ENCODE results near the gene SSTR5. TPM values are rescaled to one million over a fixed set of nuclear protein-coding genes. Genes with fewer than 3 reads are reported as not detected.

SSTR5 gene
- total and polyA plus RNA-seq, 12 donors = 0.17 to 14.4 (median 2.5) TPM; not detected in 2

GRCh38 chr16:1070084-1070863, 2.3 kb upstream of the SSTR5 start:
- H3K9me3 ChIP-seq (replicated peaks in 1 of 3) = no peaks in the 10 kb centered on the region
- H3K4me1 ChIP-seq (replicated peaks in 1 of 2) = no peaks in the 10 kb centered on the region
- no peak overlapping the region for H3K27ac ChIP-seq
- DNase-seq = no peak
- intact Hi-C loops (cut with DNase I) = no loop called here
- H3K27me3 ChIP-seq = peaks cover 26% of the 10 kb centered on the region
- TF ChIP-seq, protein P1, sequence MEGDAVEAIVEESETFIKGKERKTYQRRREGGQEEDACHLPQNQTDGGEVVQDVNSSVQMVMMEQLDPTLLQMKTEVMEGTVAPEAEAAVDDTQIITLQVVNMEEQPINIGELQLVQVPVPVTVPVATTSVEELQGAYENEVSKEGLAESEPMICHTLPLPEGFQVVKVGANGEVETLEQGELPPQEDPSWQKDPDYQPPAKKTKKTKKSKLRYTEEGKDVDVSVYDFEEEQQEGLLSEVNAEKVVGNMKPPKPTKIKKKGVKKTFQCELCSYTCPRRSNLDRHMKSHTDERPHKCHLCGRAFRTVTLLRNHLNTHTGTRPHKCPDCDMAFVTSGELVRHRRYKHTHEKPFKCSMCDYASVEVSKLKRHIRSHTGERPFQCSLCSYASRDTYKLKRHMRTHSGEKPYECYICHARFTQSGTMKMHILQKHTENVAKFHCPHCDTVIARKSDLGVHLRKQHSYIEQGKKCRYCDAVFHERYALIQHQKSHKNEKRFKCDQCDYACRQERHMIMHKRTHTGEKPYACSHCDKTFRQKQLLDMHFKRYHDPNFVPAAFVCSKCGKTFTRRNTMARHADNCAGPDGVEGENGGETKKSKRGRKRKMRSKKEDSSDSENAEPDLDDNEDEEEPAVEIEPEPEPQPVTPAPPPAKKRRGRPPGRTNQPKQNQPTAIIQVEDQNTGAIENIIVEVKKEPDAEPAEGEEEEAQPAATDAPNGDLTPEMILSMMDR (IDR thresholded peaks at IDR 0.05) = no peak
- no peak for TF ChIP-seq POLR2A (IDR thresholded peaks at IDR 0.05)
- no peak overlapping the region for H3K4me3 ChIP-seq
- 29 to 46% (median 35%) methylated on average over 7 to 32 of the region's 32 CpGs for WGBS, 4 donors
- no peaks in the 10 kb centered on the region for H3K36me3 ChIP-seq (replicated peaks in 1 of 2)

DNA sequence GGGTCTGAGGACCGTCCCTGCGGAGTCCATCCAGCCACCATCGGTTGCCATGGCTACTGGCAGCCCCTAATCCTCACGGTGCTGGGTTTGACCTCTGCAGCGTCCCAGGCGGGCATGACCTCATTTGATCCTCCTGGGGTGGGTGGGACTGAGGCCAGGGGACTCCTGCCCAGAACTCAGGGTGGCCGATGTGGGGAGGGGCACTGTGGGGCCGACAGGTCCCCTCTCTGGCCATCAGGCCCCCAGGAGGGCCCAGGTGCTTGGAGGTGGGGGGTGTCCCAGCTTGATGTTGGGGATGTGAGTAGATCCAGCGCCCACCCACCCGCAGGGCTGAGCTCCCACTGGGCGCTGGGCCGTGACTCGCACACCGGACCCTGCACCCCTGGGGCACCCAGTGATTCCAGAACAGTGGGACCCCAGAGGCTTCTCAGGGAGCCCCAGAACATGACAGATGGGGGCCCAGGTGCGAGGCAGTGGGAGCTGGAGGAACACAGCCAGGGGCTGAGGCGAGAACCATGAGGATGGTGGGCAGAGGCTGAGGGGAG, 1.6 kb upstream of the SSTR5 start:
- peaks cover 26% of the 10 kb centered on the region for H3K27me3 ChIP-seq
- H3K27ac ChIP-seq = no peak overlapping the region
- no peak overlapping the region for H3K4me3 ChIP-seq
- DNase-seq = no peak
- no peaks in the 10 kb centered on the region for H3K36me3 ChIP-seq (replicated peaks in 1 of 2)
- no peaks in the 10 kb centered on the region for H3K4me1 ChIP-seq (replicated peaks in 1 of 2)
- intact Hi-C loops (cut with DNase I) = no loop called here
- no peak for TF ChIP-seq POLR2A (IDR thresholded peaks at IDR 0.05)
- TF ChIP-seq, protein P1 (IDR thresholded peaks at IDR 0.05) = no peak
- no peaks in the 10 kb centered on the region for H3K9me3 ChIP-seq (replicated peaks in 1 of 3)
- 23 to 35% (median 32%) methylated on average over 5 to 16 of the region's 16 CpGs for WGBS, 4 donors

GRCh38 chr16:1071561-1072225, 854 bp upstream of the SSTR5 start:
- Histone ChIP-seq H3K36me3 (replicated peaks in 1 of 2) (no peaks in the 10 kb centered on the region), H3K4me3 (no peak overlapping the region), H3K27me3 (peaks cover 26% of the 10 kb centered on the region), H3K4me1 (replicated peaks in 1 of 2) (peaks cover 0 to 3% of the 10 kb centered on the region in 2 donors), H3K9me3 (replicated peaks in 1 of 3) (no peaks in the 10 kb centered on the region), H3K27ac (no peak overlapping the region)
- no peak for DNase-seq
- intact Hi-C loops (cut with DNase I) = no loop called here
- TF ChIP-seq, protein P1 (IDR thresholded peaks at IDR 0.05) = no peak
- no peak for TF ChIP-seq POLR2A (IDR thresholded peaks at IDR 0.05)
- WGBS, 4 donors = 4 to 14% (median 9%) methylated on average over 8 to 30 of the region's 30 CpGs

DNA sequence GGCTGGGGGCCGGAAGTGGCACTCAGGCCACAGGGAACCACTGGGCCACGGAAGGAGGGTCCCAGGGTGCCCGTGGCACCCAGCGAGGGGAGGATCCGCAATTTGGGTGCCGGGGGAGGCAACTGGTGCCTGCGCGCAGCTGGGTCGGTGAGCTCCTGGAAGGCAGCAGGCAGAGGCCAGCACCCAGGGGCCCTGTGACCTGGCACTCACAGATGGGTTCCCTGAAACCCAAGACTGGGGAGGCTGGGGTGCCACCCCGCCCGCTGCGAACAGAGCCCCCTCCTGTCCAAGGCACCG, 663 bp downstream of the SSTR5 start:
- intact Hi-C loops (cut with DNase I) = no loop called here
- 44 to 65% (median 62%) methylated on average over 5 to 13 of the region's 13 CpGs; no CpG with 5 or more reads in 1 of the 4 donors for WGBS, 4 donors
- no peaks in the 10 kb centered on the region for H3K36me3 ChIP-seq (replicated peaks in 1 of 2)
- TF ChIP-seq POLR2A (IDR thresholded peaks at IDR 0.05) = no peak
- TF ChIP-seq, protein P1 (IDR thresholded peaks at IDR 0.05) = no peak
- peaks cover 0 to 10% of the 10 kb centered on the region in 2 donors for H3K4me1 ChIP-seq (replicated peaks in 1 of 2)
- no peaks in the 10 kb centered on the region for H3K9me3 ChIP-seq (replicated peaks in 1 of 3)
- H3K27ac ChIP-seq = no peak overlapping the region
- no peak overlapping the region for H3K4me3 ChIP-seq
- H3K27me3 ChIP-seq = peaks cover 26% of the 10 kb centered on the region
- DNase-seq = no peak
